Left hindlimb (tissue), 1 donor: ENCODE results near the gene NAGLU.

Experiments used
- DNase-seq: peaks from one replicate; pipeline ENCODE4 v3.0.0-alpha.2; 2018

The NAGLU gene

GRCh38 chr17:42536048-42536371 is at the start of gene NAGLU:
Gene NAGLU, plus strand, starts transcription at chr17:42536241. Its CDS starts 32 bp downstream, at chr17:42536273.
- DNase-seq, result peak; percentile 96

DNA sequence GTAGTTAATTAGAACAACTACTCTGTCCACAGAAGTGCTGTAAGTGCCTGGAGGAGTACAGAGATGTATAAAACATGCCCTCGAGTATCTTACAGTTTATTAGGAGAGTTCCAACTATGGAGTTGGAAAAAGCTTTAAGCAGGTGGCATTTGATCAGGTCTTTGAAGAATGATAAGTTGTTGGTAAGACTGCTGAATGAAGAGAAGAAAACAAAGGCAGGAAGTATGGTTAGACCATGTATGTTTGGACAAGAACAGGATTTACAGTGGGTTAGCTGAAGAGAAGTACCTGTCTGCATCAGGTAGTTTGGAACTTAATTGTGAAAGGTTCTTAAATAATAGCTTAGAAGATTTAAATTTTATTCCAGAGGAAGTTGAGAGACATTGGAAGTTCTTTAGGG is 48.0 kb upstream of the NAGLU start:
- no peak for DNase-seq

DNA sequence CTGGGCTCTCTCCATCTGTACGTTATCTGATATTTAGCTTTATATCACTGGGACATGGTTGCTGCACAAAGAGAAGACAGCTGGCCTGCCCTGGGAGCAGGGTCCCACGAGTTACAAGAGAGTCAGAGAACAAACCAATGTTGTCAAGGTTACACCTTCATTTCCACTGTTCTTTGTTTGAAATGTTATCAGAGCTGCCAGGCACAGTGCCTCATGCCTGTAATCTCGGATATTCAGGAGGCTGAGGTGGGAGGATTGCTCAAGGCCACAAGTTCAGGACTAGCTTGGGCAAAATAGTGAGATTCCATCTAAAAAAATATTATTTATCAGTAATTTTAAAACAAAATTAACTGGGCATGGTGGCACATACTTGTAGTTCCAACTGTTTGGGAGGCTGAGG is 42.7 kb upstream of the NAGLU start:
- DNase-seq, result no peak

GRCh38 chr17:42494673-42495072 is 41.4 kb upstream of the NAGLU start:
- no peak for DNase-seq

GRCh38 chr17:42498828-42499227 is 37.2 kb upstream of the NAGLU start:
- DNase-seq, result no peak

DNA sequence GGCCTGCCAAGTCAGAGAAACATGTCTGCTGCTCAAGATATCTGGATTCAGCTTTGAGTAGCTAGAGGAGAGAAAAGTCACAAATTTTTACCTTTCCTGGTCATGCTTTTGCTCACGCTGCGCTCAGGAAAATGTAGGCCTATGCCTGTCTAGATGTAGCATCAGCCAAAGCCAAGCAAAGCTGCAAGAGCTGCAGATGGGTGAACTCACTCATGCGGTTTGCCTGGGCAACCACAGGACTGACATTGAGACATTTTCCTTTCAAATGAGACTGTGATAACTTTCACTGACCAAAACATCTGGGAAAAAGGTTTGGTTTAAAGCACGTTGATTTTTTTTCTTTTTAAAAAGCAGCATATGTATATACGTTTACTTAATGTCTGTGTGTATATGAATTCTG is 34.0 kb upstream of the NAGLU start:
- no peak for DNase-seq

DNA sequence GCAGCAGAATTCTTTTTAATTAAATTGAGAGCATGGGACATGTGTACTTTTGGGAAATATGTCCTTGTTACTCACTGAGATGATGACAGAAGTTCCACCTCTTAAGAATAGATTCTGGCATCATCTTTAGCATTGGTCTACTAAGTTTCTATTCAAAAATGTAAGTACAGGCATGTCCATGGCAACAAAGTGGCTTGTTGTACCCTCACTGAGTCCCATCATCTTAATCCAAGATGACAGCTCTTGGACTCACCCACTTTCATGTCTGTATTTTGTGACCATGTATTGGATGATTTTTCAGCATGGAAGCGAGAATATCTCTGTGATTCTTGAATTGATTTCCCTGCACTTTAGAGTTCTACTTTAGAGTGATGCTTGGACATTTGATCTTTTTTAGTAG is 33.1 kb upstream of the NAGLU start:
- no peak for DNase-seq

- no peak for DNase-seq
Measured at GRCh38 chr17:42507671-42508070, 28.4 kb upstream of the NAGLU start.

GRCh38 chr17:42508426-42509165 is 27.4 kb upstream of the NAGLU start:
- no peak for DNase-seq

DNA sequence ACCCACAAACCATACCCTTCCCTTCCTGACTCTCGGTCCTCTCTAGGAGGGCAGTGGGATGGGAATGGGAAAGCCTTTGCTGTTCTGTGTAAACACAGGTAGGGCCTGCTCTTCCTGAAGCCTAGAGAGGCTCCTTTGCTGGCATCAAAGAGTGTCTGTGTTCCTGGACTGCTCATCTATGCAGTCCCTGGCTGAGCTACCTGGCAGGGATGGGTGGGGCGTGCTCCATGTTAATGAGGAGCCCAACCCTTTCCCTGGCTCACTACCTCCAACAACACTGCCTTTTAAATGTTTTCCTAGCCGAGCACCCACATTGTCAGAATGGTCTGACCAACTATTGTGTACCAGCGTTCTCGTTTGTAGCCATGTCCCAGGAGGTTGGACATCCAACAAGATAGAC is 26.6 kb upstream of the NAGLU start:
- DNase-seq, result no peak

DNA sequence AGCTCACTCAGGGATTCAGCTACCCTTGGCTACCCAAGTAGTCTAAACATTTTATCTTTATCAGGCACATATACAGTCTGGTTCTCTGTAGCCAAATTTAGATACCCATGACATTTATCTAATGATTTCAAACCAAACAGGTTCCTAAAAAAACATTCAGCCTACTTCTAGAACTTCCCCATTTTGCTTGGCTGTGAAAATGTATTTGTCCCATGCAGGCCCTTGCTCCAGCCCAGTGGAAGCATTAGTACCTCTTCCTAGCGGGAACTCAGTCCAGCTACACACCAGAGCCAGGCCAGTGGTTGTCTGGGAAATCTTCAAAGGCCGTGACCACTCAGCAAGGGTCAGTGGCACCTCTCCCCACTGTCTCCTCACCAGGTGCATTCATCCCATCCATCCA is 26.2 kb upstream of the NAGLU start:
- DNase-seq, result no peak

DNA sequence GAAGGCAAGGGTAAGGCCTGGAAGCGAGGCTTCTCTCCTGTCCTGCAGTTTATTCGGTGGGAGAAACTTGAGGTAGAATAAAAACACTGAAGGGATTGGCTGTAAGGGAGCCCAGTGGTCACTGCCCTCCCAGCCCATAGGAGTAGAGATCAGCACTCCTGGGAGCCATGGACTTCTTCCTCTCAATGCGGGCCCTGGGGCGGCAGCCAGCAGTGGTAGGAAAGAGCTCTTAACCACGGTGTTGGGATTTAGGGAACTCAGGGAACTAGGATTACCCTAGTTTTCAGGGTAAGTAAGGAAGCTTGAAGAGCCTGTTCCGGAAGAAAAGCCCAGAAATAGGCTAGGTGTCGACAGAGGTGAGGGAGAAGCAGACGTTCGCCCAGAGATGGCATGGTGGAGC is 23.8 kb upstream of the NAGLU start:
- no peak for DNase-seq

DNA sequence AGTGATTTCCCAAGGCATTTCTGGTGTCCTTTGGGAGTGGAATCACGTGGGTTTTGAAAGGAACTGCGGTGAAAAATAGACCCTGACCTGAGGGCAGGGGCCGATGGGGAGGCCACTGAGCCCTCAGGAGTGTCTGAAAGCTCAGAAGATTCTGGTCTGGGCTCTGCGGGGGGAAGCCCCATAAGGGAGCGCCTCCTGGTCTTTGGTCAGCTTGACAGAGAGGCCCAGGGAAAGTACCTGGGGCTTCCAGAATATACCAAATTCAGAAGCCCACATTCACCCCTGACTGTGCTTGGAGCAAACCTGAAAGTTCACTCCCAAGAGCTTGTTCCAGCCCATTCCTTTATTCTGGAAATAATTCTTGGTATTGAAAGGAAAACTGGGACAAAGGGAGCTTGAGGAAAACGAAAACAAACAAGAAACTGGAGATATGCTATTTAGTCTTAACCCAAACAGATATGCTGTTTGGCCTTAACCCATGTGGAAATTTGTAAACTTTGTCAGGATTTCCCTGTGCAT is 23.2 kb upstream of the NAGLU start:
- DNase-seq, result no peak

DNA sequence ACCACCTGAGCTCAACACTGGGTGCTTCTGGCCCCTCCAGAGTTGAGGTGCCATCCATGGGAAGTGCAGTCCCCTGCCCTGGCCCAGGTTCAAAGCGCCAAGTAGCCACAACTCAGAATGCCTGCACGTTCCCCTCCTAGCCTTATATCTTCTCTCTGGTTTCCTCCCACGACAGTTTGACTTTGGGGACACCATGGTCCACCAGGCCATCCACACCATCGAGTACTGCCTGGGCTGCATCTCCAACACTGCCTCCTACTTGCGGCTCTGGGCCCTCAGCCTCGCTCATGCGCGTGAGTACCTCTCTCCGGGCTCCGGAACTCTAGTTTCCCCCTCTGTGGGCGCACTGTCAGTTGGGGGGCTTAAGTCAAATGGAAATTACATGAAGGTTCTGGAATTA is 22.4 kb upstream of the NAGLU start:
- DNase-seq, result no peak

GRCh38 chr17:42514279-42514678 is 21.8 kb upstream of the NAGLU start:
- DNase-seq, result no peak

DNA sequence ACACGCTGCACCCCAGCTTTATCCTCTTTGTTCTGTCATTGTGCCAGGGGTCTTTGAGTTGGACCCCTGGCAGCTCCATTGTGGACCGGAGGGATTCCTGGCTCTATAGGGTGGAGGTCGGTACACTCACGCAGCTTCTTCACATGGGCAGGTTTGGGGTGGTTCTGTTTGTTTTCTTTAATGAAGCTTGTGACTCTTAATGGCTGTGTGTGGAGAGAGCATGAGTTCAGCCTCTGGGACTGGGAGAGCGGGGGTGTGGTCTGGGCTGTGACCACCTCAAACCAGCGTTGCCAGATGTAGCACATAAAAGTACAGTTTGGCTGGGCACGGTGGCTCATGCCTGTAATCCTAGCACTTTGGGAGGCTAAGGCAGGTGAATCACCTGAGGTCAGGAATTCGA is 21.2 kb upstream of the NAGLU start:
- no peak for DNase-seq

- DNase-seq, result peak; percentile 85
Measured at GRCh38 chr17:42517516-42517915, 18.5 kb upstream of the NAGLU start.

- peak; percentile 79 for DNase-seq
Measured at GRCh38 chr17:42518046-42518754, 17.8 kb upstream of the NAGLU start.

DNA sequence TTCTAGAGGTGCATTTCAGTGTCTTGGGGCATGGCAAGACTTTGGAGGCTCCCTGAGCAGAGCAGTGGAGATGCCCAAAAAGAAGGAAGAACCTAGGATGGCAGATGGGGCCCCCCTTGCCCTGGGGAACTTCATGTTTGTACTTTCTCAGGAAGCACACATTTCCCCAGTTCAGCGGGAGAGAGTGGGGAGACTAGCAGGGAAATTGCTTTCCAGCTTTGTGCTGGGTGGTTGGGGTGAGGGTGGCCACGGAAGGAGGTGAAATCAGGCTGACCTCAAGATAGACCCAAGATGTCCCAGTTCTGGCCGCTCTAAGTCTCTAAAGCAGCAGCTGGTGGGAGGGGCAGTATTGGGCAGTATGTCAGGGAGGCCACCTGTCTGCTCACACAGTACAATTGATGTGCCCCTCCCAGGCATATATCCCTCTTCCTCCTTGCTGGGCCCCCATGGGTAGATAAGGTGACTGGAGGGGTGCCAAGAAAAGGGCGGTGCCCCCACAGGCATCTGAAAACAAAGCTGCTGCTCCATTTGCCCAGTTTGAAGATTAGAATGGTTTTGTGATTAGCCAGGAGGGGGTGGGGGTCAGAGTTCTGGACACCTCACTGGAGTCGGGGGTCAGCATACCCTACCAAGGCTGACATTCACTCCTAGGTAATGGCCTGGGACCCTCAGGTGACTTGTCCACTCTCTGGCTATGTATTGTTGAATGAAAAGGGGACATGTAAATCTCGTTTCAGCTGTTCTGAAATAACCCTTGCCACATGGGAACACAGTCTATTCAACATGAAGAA is 17.1 kb upstream of the NAGLU start:
- DNase-seq, result peak; percentile 71

- DNase-seq, result peak; percentile 94
Measured at GRCh38 chr17:42519546-42520491, 16.2 kb upstream of the NAGLU start.

GRCh38 chr17:42520540-42520951 is 15.5 kb upstream of the NAGLU start:
- peak; percentile 60 for DNase-seq

GRCh38 chr17:42521036-42521435 is 15.0 kb upstream of the NAGLU start:
- no peak for DNase-seq
